Measurements from ENCODE around the gene ZNF688.

The ZNF688 gene

DNA sequence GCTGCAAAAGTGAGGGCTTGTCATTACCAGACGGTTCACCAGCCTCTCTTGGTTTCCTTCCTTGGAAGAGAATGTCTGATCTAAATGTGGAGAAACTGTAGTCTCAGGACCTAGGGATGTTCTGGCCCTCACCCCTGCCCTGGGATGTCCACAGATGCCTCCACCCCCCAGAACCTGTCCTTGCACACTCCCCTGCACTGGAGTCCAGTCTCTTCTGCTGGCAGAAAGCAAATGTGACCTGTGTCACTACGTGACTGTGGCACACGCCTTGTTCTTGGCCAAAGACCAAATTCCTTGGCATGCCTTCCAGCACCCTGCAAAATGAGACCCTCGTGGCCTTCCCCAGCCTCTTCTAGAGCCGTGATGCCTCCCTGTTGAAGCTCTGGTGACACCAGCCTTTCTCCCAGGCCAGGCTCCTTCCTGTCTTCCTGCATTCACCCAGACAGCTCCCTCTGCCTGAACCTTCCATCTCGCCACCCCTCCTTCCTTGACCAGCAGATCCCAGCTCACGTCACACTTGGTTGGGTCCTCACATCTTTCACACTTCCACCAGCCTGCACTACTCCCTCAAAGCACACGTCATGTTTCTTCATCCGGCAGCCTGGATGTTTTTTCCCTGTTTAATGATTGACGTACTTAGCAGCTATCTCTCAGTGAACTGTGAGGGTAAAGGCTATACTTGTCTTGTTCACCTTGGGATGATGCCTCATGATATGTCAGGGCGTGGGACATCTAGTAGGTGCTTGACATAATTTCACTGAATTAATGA lies 49.5 kb downstream of the ZNF688 start:
- Histone ChIP-seq H3K36me3 (replicated peaks) (peaks cover 4% of the 10 kb centered on the region), H3K27me3 (replicated peaks) (no peaks in the 10 kb centered on the region), H3K27ac (no peak overlapping the region), H3K4me3 (ENCODE audit: low read depth, low read length) (no peak overlapping the region)
- in situ Hi-C loops (cut with HindIII; ENCODE audit: low pct_ligation_motif_present, low sequenced_read_pairs) = no loop called here
- TF ChIP-seq, protein P1, sequence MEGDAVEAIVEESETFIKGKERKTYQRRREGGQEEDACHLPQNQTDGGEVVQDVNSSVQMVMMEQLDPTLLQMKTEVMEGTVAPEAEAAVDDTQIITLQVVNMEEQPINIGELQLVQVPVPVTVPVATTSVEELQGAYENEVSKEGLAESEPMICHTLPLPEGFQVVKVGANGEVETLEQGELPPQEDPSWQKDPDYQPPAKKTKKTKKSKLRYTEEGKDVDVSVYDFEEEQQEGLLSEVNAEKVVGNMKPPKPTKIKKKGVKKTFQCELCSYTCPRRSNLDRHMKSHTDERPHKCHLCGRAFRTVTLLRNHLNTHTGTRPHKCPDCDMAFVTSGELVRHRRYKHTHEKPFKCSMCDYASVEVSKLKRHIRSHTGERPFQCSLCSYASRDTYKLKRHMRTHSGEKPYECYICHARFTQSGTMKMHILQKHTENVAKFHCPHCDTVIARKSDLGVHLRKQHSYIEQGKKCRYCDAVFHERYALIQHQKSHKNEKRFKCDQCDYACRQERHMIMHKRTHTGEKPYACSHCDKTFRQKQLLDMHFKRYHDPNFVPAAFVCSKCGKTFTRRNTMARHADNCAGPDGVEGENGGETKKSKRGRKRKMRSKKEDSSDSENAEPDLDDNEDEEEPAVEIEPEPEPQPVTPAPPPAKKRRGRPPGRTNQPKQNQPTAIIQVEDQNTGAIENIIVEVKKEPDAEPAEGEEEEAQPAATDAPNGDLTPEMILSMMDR (IDR thresholded peaks at IDR 0.05; ENCODE audit: low read depth, low read length, missing control alignments) = no peak
- no peak for DNase-seq

DNA sequence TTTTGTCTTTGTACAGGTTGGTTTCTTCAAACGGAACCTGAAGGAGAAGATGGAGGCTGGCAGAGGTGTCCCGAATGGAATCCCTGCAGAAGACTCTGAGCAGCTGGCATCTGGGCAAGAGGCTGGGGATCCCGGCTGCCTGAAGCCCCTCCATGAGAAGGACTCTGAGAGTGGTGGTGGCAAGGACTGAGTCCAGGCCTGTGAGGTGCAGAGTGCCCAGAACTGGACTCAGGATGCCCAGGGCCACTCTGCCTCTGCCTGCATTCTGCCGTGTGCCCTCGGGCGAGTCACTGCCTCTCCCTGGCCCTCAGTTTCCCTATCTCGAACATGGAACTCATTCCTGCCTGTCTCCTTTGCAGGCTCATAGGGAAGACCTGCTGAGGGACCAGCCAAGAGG lies 50.0 kb downstream of the ZNF688 start:
- in situ Hi-C loops (cut with HindIII; ENCODE audit: low pct_ligation_motif_present, low sequenced_read_pairs) = no loop called here

More for the DNA sequence above, 50.0 kb downstream of the ZNF688 start:
- H3K4me3 ChIP-seq (ENCODE audit: low read depth, low read length) = no peak overlapping the region
- peaks cover 4% of the 10 kb centered on the region for H3K36me3 ChIP-seq (replicated peaks)
- TF ChIP-seq, protein P1 (IDR thresholded peaks at IDR 0.05; ENCODE audit: low read depth, low read length, missing control alignments) = no peak
- H3K27ac ChIP-seq = no peak overlapping the region
- DNase-seq = no peak
- H3K27me3 ChIP-seq (replicated peaks) = no peaks in the 10 kb centered on the region

Measured in brain microvascular endothelial cell (primary cell).